PC-3 (cell line): Measurements from ENCODE around the gene CAST. TPM values are rescaled to one million over a fixed set of nuclear protein-coding genes. Genes with fewer than 3 reads are reported as not detected.

ENCODE experiments used
- ATAC-seq: fragments of 200-7000 bp; cut with Tn5 transposase; 2 replicates; pipeline ENCODE4 v1.9.1; 2020; ENCODE audit warnings: mild to moderate bottlenecking, moderate library complexity
- BruUV-seq: library from RNA; stranded (reverse); fragments of 400-500 nt; replicated peaks from 2 replicates; lab custom pipeline; 2021; lab: Mats Ljungman, UMichigan
- CTCF ChIA-PET: fragments of 300-600 bp; sonication (Branson Sonifier 250); formaldehyde crosslinking; loops from one replicate; lab custom pipeline; 2022; ENCODE audit warnings: antibody characterized with exemption; lab: Charles Lee
- POLR2A ChIA-PET: fragments of 300-600 bp; sonication (Branson Sonifier 250); formaldehyde crosslinking; loops from one replicate; lab custom pipeline; 2022; ENCODE audit warnings: antibody characterized with exemption; ENCODE audit not compliant: unreplicated experiment; lab: Charles Lee
- DNase-seq: peaks from one replicate; pipeline ENCODE4 v3.0.0-alpha.2; 2015
- H2AFZ ChIP-seq: fragments of 300-600 bp; sonication (generic); 2 replicates; pipeline ENCODE4 v1.6.0; 2016; ENCODE audit warnings: antibody characterized with exemption, low read length
- H3F3A ChIP-seq: fragments of 300-600 bp; sonication (generic); one replicate; pipeline ENCODE4 v1.6.0; 2017; ENCODE audit warnings: antibody characterized with exemption, low read length, control low read depth, mild to moderate bottlenecking; ENCODE audit not compliant: unreplicated experiment
- H3K27ac ChIP-seq: fragments of 300-600 bp; sonication (generic); 2 replicates; pipeline ENCODE4 v1.5.1; 2016; ENCODE audit warnings: mild to moderate bottlenecking, low read length
- H3K27me3 ChIP-seq: fragments of 300-600 bp; sonication (generic); 2 replicates; pipeline ENCODE4 v1.6.1; 2016; ENCODE audit warnings: low read length, mixed read lengths
- H3K36me3 ChIP-seq: fragments of 300-600 bp; sonication (generic); 2 replicates; pipeline ENCODE4 v1.6.1; 2016; ENCODE audit warnings: low read depth, mixed run types, low read length, mixed read lengths
- H3K4me1 ChIP-seq: fragments of 300-600 bp; sonication (generic); 2 replicates; pipeline ENCODE4 v1.5.1; 2016; ENCODE audit warnings: low read length; ENCODE audit not compliant: insufficient read depth
- H3K4me2 ChIP-seq: fragments of 300-600 bp; sonication (generic); 2 replicates; pipeline ENCODE4 v1.6.0; 2016; ENCODE audit warnings: low read length
- H3K4me3 ChIP-seq: fragments of 300-600 bp; sonication (generic); 2 replicates; pipeline ENCODE4 v1.5.1; 2016; ENCODE audit warnings: mild to moderate bottlenecking, low read length, mixed read lengths
- H3K79me2 ChIP-seq: fragments of 300-600 bp; sonication (generic); 2 replicates; pipeline ENCODE4 v1.6.1; 2017; ENCODE audit warnings: low read length, mixed read lengths
- H3K9ac ChIP-seq: fragments of 300-600 bp; sonication (generic); 2 replicates; pipeline ENCODE4 v1.6.0; 2016; ENCODE audit warnings: mild to moderate bottlenecking, low read length
- H3K9me2 ChIP-seq: fragments of 300-600 bp; sonication (generic); replicated peaks from 2 replicates; pipeline ENCODE4 v1.6.1; 2016; ENCODE audit warnings: mixed run types, low read length, mixed read lengths
- H3K9me3 ChIP-seq: fragments of 300-600 bp; sonication (generic); 2 replicates; pipeline ENCODE4 v1.6.1; 2016; ENCODE audit warnings: low read length, mixed read lengths
- H4K20me1 ChIP-seq: fragments of 300-600 bp; sonication (generic); 2 replicates; pipeline ENCODE4 v1.6.1; 2016; ENCODE audit warnings: low read length, mixed read lengths
- CTCF ChIP-seq: fragments of 300-600 bp; sonication (generic); conservative IDR thresholded peaks from 2 replicates; pipeline ENCODE4 v1.5.1; 2017; ENCODE audit warnings: antibody characterized with exemption, low read depth, mild to moderate bottlenecking, low read length
- EZH2 ChIP-seq: fragments of 300-600 bp; sonication (generic); IDR thresholded peaks from one replicate; pipeline ENCODE4 v1.6.1; 2017; ENCODE audit warnings: antibody characterized with exemption, mild to moderate bottlenecking, low read length; ENCODE audit not compliant: unreplicated experiment
- EZH2phosphoT487 ChIP-seq: fragments of 300-600 bp; sonication (generic); IDR thresholded peaks from 2 replicates; pipeline ENCODE4 v1.6.1; 2018; ENCODE audit warnings: mild to moderate bottlenecking, antibody characterized with exemption, low read length, borderline replicate concordance
- intact Hi-C: fragments of 100-400 bp; cut with micrococcal nuclease; formaldehyde crosslinking; loops from 2 replicates; pipeline ENCODE4 v1.9.0; 2023
- total RNA-seq: library from RNA; depleted of rRNA; stranded (reverse); fragments of >200 nt; gene quantifications from 2 replicates; pipeline ENCODE4 v1.2.3, GENCODE V29; 2014

The CAST gene
- total RNA-seq, 1 experiment from 2014 or later: 73.2 TPM

GRCh38 chr5:96712100-96712746 lies 50.0 kb downstream of the CAST start:
- no peak overlapping the region for H3K27ac ChIP-seq
- H3K4me3 ChIP-seq: no peak overlapping the region
- no TSS peak for BruUV-seq
- no peaks in the 10 kb centered on the region for H3K9me3 ChIP-seq
- peaks cover 12% of the 10 kb centered on the region; the same call in 1 of the 2 replicates for H3K4me1 ChIP-seq
- ChIA-PET POLR2A (no interaction called here), CTCF (no interaction called here)
- H3K9ac ChIP-seq: no peak overlapping the region
- no peak overlapping the region for H3K4me2 ChIP-seq
- intact Hi-C loops: no loop called here
- no peaks in the 10 kb centered on the region for H3K27me3 ChIP-seq
- ATAC-seq (no peak), DNase-seq (no peak)
- peaks cover 6% of the 10 kb centered on the region; the same call in 1 of the 2 replicates for H4K20me1 ChIP-seq
- no peaks in the 10 kb centered on the region for H3K36me3 ChIP-seq
- no peak for TF ChIP-seq CTCF
- no peak for TF ChIP-seq EZH2phosphoT487
- TF ChIP-seq EZH2: no peak
- H3K9me2 ChIP-seq: no peaks in the 10 kb centered on the region
- peaks cover 6% of the 10 kb centered on the region; the same call in 1 of the 2 replicates for H3K79me2 ChIP-seq
- no peaks in the 10 kb centered on the region for H3F3A ChIP-seq
- H2AFZ ChIP-seq: no peak overlapping the region

GRCh38 chr5:96714450-96714849 lies 52.3 kb downstream of the CAST start:
- Histone ChIP-seq H2AFZ (no peak overlapping the region), H3K79me2 (peaks cover 6% of the 10 kb centered on the region; the same call in 1 of the 2 replicates), H3K36me3 (no peaks in the 10 kb centered on the region), H3K9me2 (no peaks in the 10 kb centered on the region), H4K20me1 (peaks cover 5% of the 10 kb centered on the region; the same call in 1 of the 2 replicates), H3K4me2 (no peak overlapping the region), H3K9me3 (no peaks in the 10 kb centered on the region), H3K4me1 (0 out of 2 replicates have a peak, but pooled peaks cover 3% of the 10 kb centered on the region), H3K4me3 (no peak overlapping the region), H3K9ac (no peak overlapping the region), H3K27ac (no peak overlapping the region), H3K27me3 (no peaks in the 10 kb centered on the region), H3F3A (no peaks in the 10 kb centered on the region)
- ChIA-PET CTCF (interaction anchor here (0.6 kb wide), 1 partner anchor 100 kb away, joined by 3 read pairs; no protein-coding TSS in a partner anchor), POLR2A (interaction anchor here (0.7 to 1.1 kb wide), 2 partner anchors 13 to 892 kb away, joined by 3 to 9 read pairs; partner anchors contain the start of gene GLRX)
- no TSS peak for BruUV-seq
- intact Hi-C loops: no loop called here
- DNase-seq (no peak), ATAC-seq (no peak)
- no peak for TF ChIP-seq EZH2
- TF ChIP-seq CTCF: no peak
- TF ChIP-seq EZH2phosphoT487: no peak

- no TSS peak for BruUV-seq
- no peak overlapping the region for H3K27ac ChIP-seq
- ATAC-seq (peak; percentile 40; the same call in 1 of the 2 replicates), DNase-seq (peak; percentile 52)
- TF ChIP-seq EZH2: no peak
- TF ChIP-seq EZH2phosphoT487: no peak
- TF ChIP-seq CTCF: no peak
- no peaks in the 10 kb centered on the region for H4K20me1 ChIP-seq
- POLR2A ChIA-PET: interaction anchor here (1.1 kb wide), 1 partner anchor 14 kb away, joined by 3 read pairs; no protein-coding TSS in a partner anchor
- no peaks in the 10 kb centered on the region for H3F3A ChIP-seq
- no peaks in the 10 kb centered on the region for H3K9me2 ChIP-seq
- no peak overlapping the region for H3K4me2 ChIP-seq
- H3K9ac ChIP-seq: no peak overlapping the region
- no peaks in the 10 kb centered on the region for H3K36me3 ChIP-seq
- peaks cover 6% of the 10 kb centered on the region; the same call in 1 of the 2 replicates for H3K79me2 ChIP-seq
- no peaks in the 10 kb centered on the region for H3K4me1 ChIP-seq
- intact Hi-C loops: no loop called here
- H3K9me3 ChIP-seq: no peaks in the 10 kb centered on the region
- H3K4me3 ChIP-seq: no peak overlapping the region
- no peak overlapping the region for H2AFZ ChIP-seq
- H3K27me3 ChIP-seq: no peaks in the 10 kb centered on the region
- CTCF ChIA-PET: interaction anchor here (0.6 kb wide), 1 partner anchor 101 kb away, joined by 3 read pairs; no protein-coding TSS in a partner anchor
Observed at GRCh38 chr5:96714951-96715451, 52.8 kb downstream of the CAST start.
